Gastrocnemius medialis (tissue), 4 donors: ENCODE measurements around the gene TRAF1. TPM values are rescaled to one million over a fixed set of nuclear protein-coding genes. Genes with fewer than 3 reads are reported as not detected.
A peak's percentile ranks its signal among the peaks of the same experiment; 100 is the strongest.

Experiments
- ATAC-seq, 2 donors: fragments of 150-250 bp; one replicate each; pipeline ENCODE4 v1.9.1; 2016
- DNase-seq, 2 donors: peaks; one replicate each; pipeline ENCODE4 v3.0.0-alpha.2; 2019
- H3K27ac ChIP-seq, 4 donors: fragments of 200-600 bp; sonication (generic); 1 replicate in 1 of 4; 2 replicates in 3 of 4; pipeline ENCODE4 v1.5.1; 2016 to 2018; ENCODE audit warnings: mild to moderate bottlenecking in 2 of 4, moderate library complexity in 1 of 4
- H3K27me3 ChIP-seq, 3 donors: fragments of 200-600 bp; sonication (generic) in 2 of 3; 1 replicate in 1 of 3; 2 replicates in 2 of 3; pipeline versions ENCODE4 v1.5.1 to v1.6.0; 2016 to 2019; ENCODE audit warnings: mild to moderate bottlenecking in 1 of 3, moderate library complexity in 1 of 3
- H3K36me3 ChIP-seq, 2 donors: fragments of 200-600 bp; sonication (generic) in 1 of 2; one replicate each; pipeline ENCODE4 v1.5.1; 2017 to 2018
- H3K4me1 ChIP-seq, 2 donors: fragments of 200-600 bp; sonication (generic) in 1 of 2; one replicate each; pipeline ENCODE4 v1.5.1; 2016 to 2017; ENCODE audit warnings: mild to moderate bottlenecking in 2 of 2
- H3K4me3 ChIP-seq, 4 donors: fragments of 200-600 bp; sonication (generic) in 3 of 4; 1 replicate in 1 of 4; 2 replicates in 3 of 4; pipeline ENCODE4 v1.5.1; 2016 to 2019; ENCODE audit warnings: mild to moderate bottlenecking in 2 of 4
- H3K9me3 ChIP-seq, 3 donors: fragments of 200-600 bp; sonication (generic) in 2 of 3; 1 replicate in 1 of 3; 2 replicates in 2 of 3; pipeline ENCODE4 v1.5.1; 2016 to 2019
- POLR2A ChIP-seq, 2 donors: fragments of 450-650 bp; IDR thresholded peaks; one replicate each; pipeline ENCODE4 v1.6.1; 2017; ENCODE audit warnings: antibody characterized with exemption in 2 of 2, mild to moderate bottlenecking in 2 of 2, moderate library complexity in 2 of 2
- in situ Hi-C, 4 donors: fragments of 200-750 bp; cut with MboI; loops; one replicate each; pipeline versions ENCODE4 v1.15.0 to v1.8.0; 2017; ENCODE audit warnings: low sequenced_read_pairs in 4 of 4
- intact Hi-C: fragments of 100-400 bp; cut with DNase I; formaldehyde crosslinking; loops from one replicate; pipeline ENCODE4 v1.15.1; 2023; ENCODE audit warnings: low total_unique reads
- total RNA-seq, 4 donors: library from RNA; depleted of rRNA; stranded (reverse); fragments of >200 nt; gene quantifications; one replicate each; pipeline versions ENCODE4 v1.1.0 to v1.2.3, GENCODE V29; 2016
- TF ChIP-seq, protein P1 (sequence below), 5 experiments: fragments of 450-650 bp in 3 of 5; fragments of 200-600 bp in 2 of 5; sonication (generic) in 2 of 5; IDR thresholded peaks in 4 of 5; conservative IDR thresholded peaks in 1 of 5; 1 replicate in 4 of 5; 2 replicates in 1 of 5; pipeline ENCODE4 v1.5.1; 2016 to 2019; ENCODE audit warnings: antibody characterized with exemption in 5 of 5, mild to moderate bottlenecking in 3 of 5, moderate library complexity in 3 of 5

Gene TRAF1
- total RNA-seq, 4 donors from 2014 or later = 0.42 to 1.6 (median 0.77) TPM

DNA sequence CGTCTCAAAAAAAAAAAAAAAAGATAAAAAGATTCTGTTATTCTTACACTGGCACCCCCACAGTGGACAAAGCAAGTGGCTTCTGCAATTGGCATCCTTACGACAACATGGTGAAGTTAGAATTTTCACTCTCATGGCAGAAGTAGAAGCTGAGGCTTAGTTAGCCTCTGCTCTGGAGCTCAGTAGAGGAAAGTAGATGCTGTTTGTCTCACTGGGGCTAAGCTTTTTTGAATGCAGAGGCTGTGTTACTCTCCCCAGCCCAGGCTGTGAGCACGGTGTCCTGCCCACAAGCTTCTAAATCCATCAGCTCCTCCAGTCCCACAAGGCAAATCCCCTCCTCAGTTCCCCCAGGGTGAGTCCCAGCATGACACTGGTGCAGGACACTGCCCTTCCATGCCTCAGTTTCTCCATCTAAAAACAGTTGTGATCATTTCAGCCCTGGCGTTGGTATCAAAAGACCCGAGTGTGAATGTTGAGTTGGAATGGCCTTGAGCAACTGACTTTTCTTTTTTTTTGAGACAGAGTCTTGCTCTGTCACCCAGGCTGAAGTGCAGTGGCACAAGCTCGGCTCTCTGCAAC is 27.0 kb downstream of the TRAF1 start:
- in situ Hi-C loops (no loop called here), intact Hi-C loops (no loop called here)
- ATAC-seq (no peak), DNase-seq (no peak)
- Histone ChIP-seq H3K27me3 (no peaks in the 10 kb centered on the region), H3K9me3 (no peaks in the 10 kb centered on the region), H3K4me3 (no peak overlapping the region), H3K4me1 (peaks cover 6 to 7% of the 10 kb centered on the region in 2 donors), H3K27ac (no peak overlapping the region), H3K36me3 (no peaks in the 10 kb centered on the region)
- TF ChIP-seq, protein P1, sequence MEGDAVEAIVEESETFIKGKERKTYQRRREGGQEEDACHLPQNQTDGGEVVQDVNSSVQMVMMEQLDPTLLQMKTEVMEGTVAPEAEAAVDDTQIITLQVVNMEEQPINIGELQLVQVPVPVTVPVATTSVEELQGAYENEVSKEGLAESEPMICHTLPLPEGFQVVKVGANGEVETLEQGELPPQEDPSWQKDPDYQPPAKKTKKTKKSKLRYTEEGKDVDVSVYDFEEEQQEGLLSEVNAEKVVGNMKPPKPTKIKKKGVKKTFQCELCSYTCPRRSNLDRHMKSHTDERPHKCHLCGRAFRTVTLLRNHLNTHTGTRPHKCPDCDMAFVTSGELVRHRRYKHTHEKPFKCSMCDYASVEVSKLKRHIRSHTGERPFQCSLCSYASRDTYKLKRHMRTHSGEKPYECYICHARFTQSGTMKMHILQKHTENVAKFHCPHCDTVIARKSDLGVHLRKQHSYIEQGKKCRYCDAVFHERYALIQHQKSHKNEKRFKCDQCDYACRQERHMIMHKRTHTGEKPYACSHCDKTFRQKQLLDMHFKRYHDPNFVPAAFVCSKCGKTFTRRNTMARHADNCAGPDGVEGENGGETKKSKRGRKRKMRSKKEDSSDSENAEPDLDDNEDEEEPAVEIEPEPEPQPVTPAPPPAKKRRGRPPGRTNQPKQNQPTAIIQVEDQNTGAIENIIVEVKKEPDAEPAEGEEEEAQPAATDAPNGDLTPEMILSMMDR (IDR thresholded peaks at IDR 0.05 in 4 of 5, conservative IDR thresholded peaks at IDR 0.05 in 1 of 5) = no peak
- TF ChIP-seq POLR2A (IDR thresholded peaks at IDR 0.05) = no peak

DNA sequence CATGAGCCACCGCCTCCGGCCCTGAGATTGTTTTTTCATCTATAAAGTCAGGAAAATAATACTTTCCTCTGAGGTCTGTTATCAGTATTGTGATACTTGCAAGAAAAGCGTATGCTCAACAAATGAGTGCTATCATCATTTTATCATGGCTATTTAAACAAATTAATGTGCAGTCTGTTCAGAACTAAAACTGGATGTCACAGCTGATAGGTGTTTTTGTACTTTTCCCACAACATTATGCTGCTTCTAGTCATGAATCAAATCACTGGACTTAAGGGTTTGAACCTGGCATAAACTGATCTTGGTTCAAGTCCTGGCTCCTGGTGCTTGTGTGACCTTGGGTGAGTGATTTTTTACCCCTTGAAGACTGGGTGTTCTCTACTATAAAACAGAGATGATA is 28.2 kb downstream of the TRAF1 start:
- Histone ChIP-seq H3K4me1 (peaks cover 6 to 8% of the 10 kb centered on the region in 2 donors), H3K27me3 (no peaks in the 10 kb centered on the region), H3K27ac (no peak overlapping the region), H3K9me3 (no peaks in the 10 kb centered on the region), H3K36me3 (no peaks in the 10 kb centered on the region), H3K4me3 (no peak overlapping the region)
- in situ Hi-C loops = no loop called here
- intact Hi-C loops = no loop called here
- no peak for ATAC-seq
- TF ChIP-seq, protein P1 (IDR thresholded peaks at IDR 0.05 in 4 of 5, conservative IDR thresholded peaks at IDR 0.05 in 1 of 5) = no peak
- no peak for TF ChIP-seq POLR2A (IDR thresholded peaks at IDR 0.05)
- no peak for DNase-seq

DNA sequence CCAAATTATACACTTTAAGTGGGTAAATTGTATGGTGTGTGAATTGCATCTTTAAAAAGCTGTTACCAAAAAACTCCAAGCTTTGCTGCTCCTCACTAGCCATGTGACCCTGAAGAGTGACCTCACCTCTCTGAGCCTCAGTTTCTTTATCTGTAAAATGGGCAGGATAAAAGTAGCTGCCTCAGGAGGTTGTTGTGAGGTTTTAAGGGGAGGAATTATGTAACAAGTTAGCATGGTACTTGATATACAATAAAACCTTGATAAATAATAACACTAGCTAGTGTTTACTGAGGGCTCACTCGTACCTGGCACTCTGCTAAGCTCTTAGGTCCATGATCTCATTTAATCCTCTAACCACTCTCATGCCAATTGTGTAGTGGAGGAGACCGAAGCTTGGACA is 30.6 kb downstream of the TRAF1 start:
- ATAC-seq = no peak
- Histone ChIP-seq H3K27ac (no peak overlapping the region), H3K4me3 (no peak overlapping the region), H3K36me3 (no peaks in the 10 kb centered on the region), H3K27me3 (no peaks in the 10 kb centered on the region), H3K9me3 (no peaks in the 10 kb centered on the region), H3K4me1 (peaks cover 6 to 8% of the 10 kb centered on the region in 2 donors)
- TF ChIP-seq, protein P1 (IDR thresholded peaks at IDR 0.05 in 4 of 5, conservative IDR thresholded peaks at IDR 0.05 in 1 of 5) = no peak
- no peak for TF ChIP-seq POLR2A (IDR thresholded peaks at IDR 0.05)
- in situ Hi-C loops = no loop called here
- no peak for DNase-seq
- intact Hi-C loops = no loop called here

DNA sequence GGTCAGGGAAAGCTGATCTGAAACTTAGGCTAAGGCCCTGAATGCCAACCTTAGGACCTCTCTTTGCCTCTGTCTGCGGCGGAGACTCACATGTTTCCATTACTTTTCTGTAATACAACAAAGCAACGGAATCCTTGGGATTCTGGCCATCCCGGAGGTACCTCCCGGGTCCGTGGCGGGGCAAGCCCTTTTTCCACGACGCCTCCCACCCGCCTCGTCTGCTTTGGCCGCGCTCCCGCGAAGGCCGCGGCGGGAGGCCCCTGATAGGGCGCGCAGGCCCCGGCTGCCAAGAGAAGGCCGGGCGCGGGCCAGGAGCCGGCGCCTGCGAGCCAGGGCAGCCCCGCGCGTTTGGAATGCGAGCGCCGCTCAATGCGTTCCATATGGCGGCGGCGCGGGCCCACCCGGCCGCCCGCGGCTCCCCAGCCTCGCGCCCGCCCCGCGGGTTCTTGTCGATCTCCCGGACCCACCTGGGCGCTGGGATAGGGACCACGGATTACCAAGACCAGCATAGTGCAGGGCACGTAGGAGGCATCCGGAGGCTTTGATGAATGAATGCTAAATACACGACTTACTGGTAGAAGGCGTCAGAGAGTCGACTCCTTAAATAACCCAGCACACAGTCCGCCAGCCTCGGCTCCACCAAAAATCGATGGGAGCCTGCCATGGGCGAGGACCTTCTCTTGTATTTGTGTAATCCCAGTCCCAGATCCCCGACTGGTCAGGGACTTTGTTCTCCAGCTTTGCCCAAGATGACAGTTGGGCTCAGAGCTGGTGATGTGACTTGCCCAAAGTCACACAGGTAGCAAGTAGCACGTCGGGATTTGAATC is 32.1 kb downstream of the TRAF1 start:
- DNase-seq (no peak), ATAC-seq (peak; percentile 31 to 43)
- H3K36me3 ChIP-seq = no peaks in the 10 kb centered on the region
- H3K4me1 ChIP-seq = peaks cover 6 to 8% of the 10 kb centered on the region in 2 donors
- in situ Hi-C loops (no loop called here), intact Hi-C loops (no loop called here)
- H3K27me3 ChIP-seq = no peaks in the 10 kb centered on the region
- peak overlapping the region; percentile 10 to 51 (median 29) for H3K4me3 ChIP-seq
- peak overlapping the region in 2 of 4 donors; percentile 24 to 34 for H3K27ac ChIP-seq
- TF ChIP-seq, protein P1 (IDR thresholded peaks at IDR 0.05 in 4 of 5, conservative IDR thresholded peaks at IDR 0.05 in 1 of 5) = no peak
- TF ChIP-seq POLR2A (IDR thresholded peaks at IDR 0.05) = no peak
- no peaks in the 10 kb centered on the region for H3K9me3 ChIP-seq
